ENCODE data around the gene TSFM.

Gene TSFM

GRCh38 chr12:57782608-57783465 is at the start of gene TSFM:
TSFM (plus strand) TSS chr12:57782787; CDS start chr12:57782802, 15 bp downstream.
- peak; percentile 96 for DNase-seq

GRCh38 chr12:57733928-57734327 is 48.7 kb upstream of the TSFM start:
- DNase-seq, result no peak

GRCh38 chr12:57734591-57734990 is 48.0 kb upstream of the TSFM start:
- no peak for DNase-seq

GRCh38 chr12:57735198-57735855 is 47.3 kb upstream of the TSFM start:
- DNase-seq, result peak; percentile 33

GRCh38 chr12:57735952-57736740 is 46.4 kb upstream of the TSFM start:
- DNase-seq, result peak; percentile 59

GRCh38 chr12:57736741-57737466 is 45.7 kb upstream of the TSFM start:
- no peak for DNase-seq

- DNase-seq, result peak; percentile 12
These were observed 44.8 kb upstream of the TSFM start for GRCh38 chr12:57737467-57738460.

GRCh38 chr12:57738661-57739237 is 43.8 kb upstream of the TSFM start, which contains the start of gene AGAP2:
AGAP2 (minus strand) TSS chr12:57738742; CDS start chr12:57738246, 496 bp downstream.
- peak; percentile 70 for DNase-seq

- no peak for DNase-seq
These were observed 43.2 kb upstream of the TSFM start for GRCh38 chr12:57739387-57739786.

GRCh38 chr12:57739914-57740538 is 42.6 kb upstream of the TSFM start:
- no peak for DNase-seq

GRCh38 chr12:57740656-57741412 is 41.8 kb upstream of the TSFM start:
- DNase-seq, result peak; percentile 13

GRCh38 chr12:57741413-57741789 is 41.2 kb upstream of the TSFM start:
- DNase-seq, result no peak

- no peak for DNase-seq
These were observed 40.5 kb upstream of the TSFM start for GRCh38 chr12:57741844-57742738.

GRCh38 chr12:57743769-57744168 is 38.8 kb upstream of the TSFM start:
- DNase-seq, result no peak

- peak; percentile 81 for DNase-seq
These were observed 38.3 kb upstream of the TSFM start for GRCh38 chr12:57744194-57744776.

- peak; percentile 98 for DNase-seq
These were observed 37.7 kb upstream of the TSFM start, which contains the start of gene TSPAN31 for GRCh38 chr12:57744777-57745484. TSPAN31 (plus strand) TSS chr12:57745039; CDS start chr12:57745155, 116 bp downstream.

GRCh38 chr12:57745485-57745881 is 37.1 kb upstream of the TSFM start:
- DNase-seq, result no peak

Measured in COR-L47 (cell line).